B cell (primary cell): Measurements from ENCODE around the gene MAFG. TPM values are rescaled to one million over a fixed set of nuclear protein-coding genes. Genes with fewer than 3 reads are reported as not detected.

Source experiments
- ATAC-seq: fragments of 200-7000 bp; cut with Tn5 transposase; one replicate; pipeline ENCODE4 v1.10.0; 2021; ENCODE audit warnings: low read depth, mild to moderate bottlenecking, moderate number of reproducible peaks, moderate library complexity
- CTCF ChIA-PET: fragments of 350-600 bp; sonication (Branson Sonifier 250); formaldehyde crosslinking; loops from one replicate; lab custom pipeline; 2021; ENCODE audit warnings: antibody characterized with exemption, inconsistent platforms; lab: Charles Lee
- POLR2A ChIA-PET: fragments of 350-600 bp; sonication (Branson Sonifier 250); formaldehyde crosslinking; loops from one replicate; lab custom pipeline; 2021; ENCODE audit warnings: antibody characterized with exemption; lab: Charles Lee
- DNase-seq: peaks from one replicate; pipeline ENCODE4 v3.0.0; 2013
- H2AFZ ChIP-seq: 2 replicates; pipeline ENCODE4 v1.6.1; 2012; ENCODE audit warnings: mild to moderate bottlenecking, low read depth, low read length; ENCODE audit not compliant: insufficient read depth, poor library complexity, severe bottlenecking
- H3K27ac ChIP-seq, 2 donors: 1 replicate in 1 of 2; 2 replicates in 1 of 2; pipeline ENCODE4 v1.5.1; 2012 to 2013; ENCODE audit warnings: low read length in 2 of 2, mild to moderate bottlenecking in 2 of 2, moderate library complexity in 1 of 2
- H3K27me3 ChIP-seq, 4 experiments: fragments of 200-600 bp in 1 of 4; sonication (generic) in 1 of 4; replicated peaks in 1 of 4; 1 replicate in 2 of 4; 2 replicates in 2 of 4; pipeline versions ENCODE4 v1.6.1 to v1.7.0; 2013 to 2016; ENCODE audit warnings: low read length in 3 of 4, mild to moderate bottlenecking in 2 of 4, mixed read lengths in 1 of 4, moderate library complexity in 1 of 4; ENCODE audit not compliant: insufficient read depth in 4 of 4, control insufficient read depth in 3 of 4; ENCODE audit errors: control extremely low read depth in 1 of 4
- H3K36me3 ChIP-seq, 2 experiments: replicated peaks in 1 of 2; 1 replicate in 1 of 2; 2 replicates in 1 of 2; pipeline versions ENCODE4 v1.6.1 to v1.7.1; 2013; ENCODE audit warnings: low read length in 1 of 2; ENCODE audit not compliant: insufficient read depth in 2 of 2, control insufficient read depth in 1 of 2; ENCODE audit errors: control extremely low read depth in 1 of 2, extremely low read depth in 1 of 2
- H3K4me1 ChIP-seq, 2 donors: fragments of 200-600 bp in 1 of 2; sonication (generic) in 1 of 2; 1 replicate in 1 of 2; 2 replicates in 1 of 2; pipeline versions ENCODE4 v1.5.1 to v1.6.1; 2013 to 2017; ENCODE audit warnings: low read length in 2 of 2; ENCODE audit not compliant: control insufficient read depth in 2 of 2, insufficient read depth in 2 of 2
- H3K4me2 ChIP-seq: replicated peaks from 2 replicates; pipeline ENCODE3; 2012; ENCODE audit warnings: mild to moderate bottlenecking, low read depth, low read length; ENCODE audit not compliant: poor library complexity, severe bottlenecking
- H3K4me3 ChIP-seq, 5 experiments: fragments of 200-600 bp in 1 of 5; sonication (generic) in 1 of 5; 1 replicate in 3 of 5; 2 replicates in 2 of 5; pipeline versions ENCODE4 v1.5.1 to v1.7.0; 2011 to 2016; ENCODE audit warnings: low read length in 4 of 5, mild to moderate bottlenecking in 4 of 5, low read depth in 2 of 5, control low read depth in 1 of 5, moderate library complexity in 1 of 5; ENCODE audit not compliant: insufficient read depth in 1 of 5; ENCODE audit errors: control extremely low read depth in 1 of 5, extremely low read depth in 1 of 5
- H3K79me2 ChIP-seq: fragments of 200-600 bp; sonication (generic); one replicate; pipeline ENCODE4 v1.6.0; 2016; ENCODE audit warnings: low read length; ENCODE audit not compliant: control insufficient read depth, insufficient read depth
- H3K9ac ChIP-seq: fragments of 200-600 bp; sonication (generic); 2 replicates; pipeline ENCODE4 v1.6.1; 2017; ENCODE audit warnings: mild to moderate bottlenecking, low read length, moderate library complexity
- H3K9me3 ChIP-seq, 3 donors: one replicate each; pipeline versions ENCODE4 v1.6.1 to v1.7.1; 2013; ENCODE audit warnings: low read length in 2 of 3; ENCODE audit not compliant: control insufficient read depth in 2 of 3, insufficient read depth in 1 of 3; ENCODE audit errors: control extremely low read depth in 1 of 3
- H4K20me1 ChIP-seq: 2 replicates; pipeline ENCODE4 v1.6.0; 2012; ENCODE audit warnings: mild to moderate bottlenecking, low read length; ENCODE audit not compliant: insufficient read depth, control insufficient read depth, poor library complexity, severe bottlenecking
- H3K27ac Mint-ChIP-seq: one replicate; pipeline ENCODE4 v1.8.0; 2021; ENCODE audit warnings: mixed read lengths
- H3K27me3 Mint-ChIP-seq: one replicate; pipeline ENCODE4 v1.8.0; 2021; ENCODE audit warnings: mixed read lengths
- H3K4me1 Mint-ChIP-seq: one replicate; pipeline ENCODE4 v1.8.0; 2021; ENCODE audit warnings: mixed read lengths
- H3K4me3 Mint-ChIP-seq: one replicate; pipeline ENCODE4 v1.8.0; 2021; ENCODE audit warnings: mixed read lengths
- H3K9me3 Mint-ChIP-seq: one replicate; pipeline ENCODE4 v1.8.0; 2022; ENCODE audit warnings: mixed read lengths; ENCODE audit not compliant: insufficient read depth
- EZH2 ChIP-seq: IDR thresholded peaks from 2 replicates; pipeline ENCODE4 v1.6.1; 2012; ENCODE audit warnings: borderline replicate concordance, low read depth, mild to moderate bottlenecking, moderate library complexity, low read length; ENCODE audit not compliant: insufficient read depth, poor library complexity, severe bottlenecking
- WGBS: methylation state at CpG from one replicate; pipeline ENCODE4 v1.1.5; 2013; ENCODE audit warnings: missing lambda C conversion rate; ENCODE audit not compliant: insufficient coverage; 5-methylcytosine and 5-hydroxymethylcytosine counted together
- intact Hi-C: fragments of 100-400 bp; cut with micrococcal nuclease; formaldehyde crosslinking; loops from one replicate; pipeline ENCODE4 v1.10.0; 2022
- polyA plus RNA-seq: library from polyadenylated mRNA; depleted of rRNA; stranded (reverse); fragments of >200 nt; gene quantifications from 2 replicates; pipeline ENCODE4 v1.2.3, GENCODE V29; 2012
- total RNA-seq, 2 donors: library from RNA; stranded (reverse); fragments of 120-200 nt in 1 of 2; gene quantifications; 1 replicate in 1 of 2; 2 replicates in 1 of 2; pipeline versions ENCODE4 v1.2.3 to v1.2.4, GENCODE V29; 2013 to 2022
- TF ChIP-seq, protein P1 (sequence below): fragments of 200-600 bp; IDR thresholded peaks from one replicate; pipeline ENCODE4 v1.8.0; 2022; ENCODE audit warnings: antibody characterized with exemption, mild to moderate bottlenecking

The MAFG gene
- total and polyA plus RNA-seq, 2 donors (not counting 1 experiment from before 2014, with no cell fraction given), result 11.4 to 27.9 TPM

GRCh38 chr17:81964081-81964849, 36.7 kb upstream of the MAFG start:
- ChIA-PET POLR2A (no interaction called here), CTCF (interaction anchor here (0.7 to 1.3 kb wide), 3 partner anchors 10 to 55 kb away, joined by 3 read pairs; no protein-coding TSS in a partner anchor)
- Histone ChIP-seq H3K9me3 (peaks cover 0 to 3% (median 0%) of the 10 kb centered on the region in 3 donors), H4K20me1 (no peaks in the 10 kb centered on the region), H3K4me2 (no peak overlapping the region), H3K27ac (no peak overlapping the region), H3K4me3 (no peak overlapping the region), H3K79me2 (no peaks in the 10 kb centered on the region), H2AFZ (no peak overlapping the region), H3K36me3 (no peaks in the 10 kb centered on the region), H3K9ac (no peak overlapping the region), H3K27me3 (peaks cover 0 to 31% (median 11%) of the 10 kb centered on the region in 4 experiments), H3K4me1 (peaks cover 33 to 37% of the 10 kb centered on the region in 2 donors)
- DNase-seq (no peak), ATAC-seq (no peak)
- no peaks in the 10 kb centered on the region for H3K9me3 Mint-ChIP-seq
- TF ChIP-seq EZH2, result no peak
- TF ChIP-seq, protein P1, sequence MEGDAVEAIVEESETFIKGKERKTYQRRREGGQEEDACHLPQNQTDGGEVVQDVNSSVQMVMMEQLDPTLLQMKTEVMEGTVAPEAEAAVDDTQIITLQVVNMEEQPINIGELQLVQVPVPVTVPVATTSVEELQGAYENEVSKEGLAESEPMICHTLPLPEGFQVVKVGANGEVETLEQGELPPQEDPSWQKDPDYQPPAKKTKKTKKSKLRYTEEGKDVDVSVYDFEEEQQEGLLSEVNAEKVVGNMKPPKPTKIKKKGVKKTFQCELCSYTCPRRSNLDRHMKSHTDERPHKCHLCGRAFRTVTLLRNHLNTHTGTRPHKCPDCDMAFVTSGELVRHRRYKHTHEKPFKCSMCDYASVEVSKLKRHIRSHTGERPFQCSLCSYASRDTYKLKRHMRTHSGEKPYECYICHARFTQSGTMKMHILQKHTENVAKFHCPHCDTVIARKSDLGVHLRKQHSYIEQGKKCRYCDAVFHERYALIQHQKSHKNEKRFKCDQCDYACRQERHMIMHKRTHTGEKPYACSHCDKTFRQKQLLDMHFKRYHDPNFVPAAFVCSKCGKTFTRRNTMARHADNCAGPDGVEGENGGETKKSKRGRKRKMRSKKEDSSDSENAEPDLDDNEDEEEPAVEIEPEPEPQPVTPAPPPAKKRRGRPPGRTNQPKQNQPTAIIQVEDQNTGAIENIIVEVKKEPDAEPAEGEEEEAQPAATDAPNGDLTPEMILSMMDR, result no peak
- 89% methylated on average over 22 of the region's 22 CpGs for WGBS
- no peak overlapping the region for H3K4me3 Mint-ChIP-seq
- H3K27ac Mint-ChIP-seq, result no peak overlapping the region
- peaks cover 5% of the 10 kb centered on the region for H3K27me3 Mint-ChIP-seq
- H3K4me1 Mint-ChIP-seq, result peaks cover 15% of the 10 kb centered on the region
- intact Hi-C loops, result no loop called here
